HG02938 (cell line): ENCODE results near the gene CSRP1.
A peak's percentile ranks its signal among the peaks of the same experiment; 100 is the strongest.
"Not testable (repeated sequence)": the region's sequence is repeated elsewhere in the genome, so short reads cannot be mapped to it uniquely, and the experiment has no call there.

Experiments used
- ATAC-seq: cut with Tn5 transposase; IDR thresholded peaks from one replicate; pipeline ENCODE4 v1.9.1; 2021; ENCODE audit warnings: mild to moderate bottlenecking, moderate library complexity; ENCODE audit not compliant: unreplicated experiment

Gene CSRP1

DNA sequence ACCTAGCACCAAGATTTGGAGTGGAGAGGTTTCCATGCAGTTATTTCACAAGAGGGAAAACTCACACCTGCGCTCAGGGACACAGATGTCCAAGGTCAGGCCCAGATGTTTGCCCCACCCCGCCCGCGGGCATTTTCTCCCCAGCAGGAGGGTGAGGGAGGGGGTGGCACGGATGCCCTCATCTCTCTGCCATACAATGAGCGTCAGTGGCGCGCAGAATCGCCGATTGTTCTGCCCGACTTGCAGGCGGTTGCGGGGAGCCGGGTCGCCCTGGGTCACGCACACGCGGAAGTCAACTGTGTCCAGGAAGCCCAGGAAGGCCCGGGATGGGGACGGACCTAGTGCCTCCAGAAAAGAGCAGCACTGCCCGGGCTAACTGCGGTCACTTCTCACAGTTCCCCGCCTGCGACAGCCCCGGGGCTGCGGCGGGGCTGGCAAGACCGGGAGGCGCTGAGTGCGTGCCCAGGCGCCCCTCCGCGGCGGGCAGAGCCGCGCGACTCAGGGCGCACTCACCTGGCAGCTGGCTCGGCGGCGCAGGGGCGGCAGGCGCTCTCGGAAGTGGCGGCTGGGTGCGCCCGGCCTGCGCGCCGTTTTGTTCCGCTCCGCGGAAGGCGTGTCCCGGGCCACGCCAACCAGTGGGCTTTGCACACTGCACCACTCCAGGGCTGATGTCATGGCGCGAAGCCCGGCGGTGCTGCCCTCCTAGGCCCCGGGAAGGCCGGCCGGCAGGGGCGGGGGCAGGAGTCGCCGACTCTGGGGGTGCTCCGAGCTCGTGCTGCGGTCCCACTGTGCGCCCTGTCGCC is at the start of gene CSRP1:
Gene CSRP1 (minus strand): TSS at position 567 of the 803 bp plus-strand sequence. CDS start 10,820 bp downstream, outside the sequence.
- ATAC-seq, result peak; percentile 67

DNA sequence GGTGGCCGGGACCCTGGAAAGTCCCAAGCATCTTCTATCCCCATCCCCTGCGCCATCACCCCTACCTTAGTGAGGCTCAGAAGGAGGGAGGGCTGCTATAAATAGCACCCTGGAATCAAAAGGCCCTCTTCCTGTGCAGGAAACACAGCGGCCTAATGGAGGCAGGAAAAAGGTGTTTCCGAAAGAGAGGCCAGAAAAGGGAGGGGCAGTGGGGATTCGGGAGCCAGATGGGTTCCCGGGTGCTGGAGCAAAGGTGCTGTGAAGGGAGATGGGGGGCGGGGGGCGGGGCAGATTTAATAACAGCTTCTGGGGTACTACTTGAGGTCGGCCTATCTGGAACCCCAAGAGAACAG is 48.6 kb upstream of the CSRP1 start:
- ATAC-seq, result no peak

DNA sequence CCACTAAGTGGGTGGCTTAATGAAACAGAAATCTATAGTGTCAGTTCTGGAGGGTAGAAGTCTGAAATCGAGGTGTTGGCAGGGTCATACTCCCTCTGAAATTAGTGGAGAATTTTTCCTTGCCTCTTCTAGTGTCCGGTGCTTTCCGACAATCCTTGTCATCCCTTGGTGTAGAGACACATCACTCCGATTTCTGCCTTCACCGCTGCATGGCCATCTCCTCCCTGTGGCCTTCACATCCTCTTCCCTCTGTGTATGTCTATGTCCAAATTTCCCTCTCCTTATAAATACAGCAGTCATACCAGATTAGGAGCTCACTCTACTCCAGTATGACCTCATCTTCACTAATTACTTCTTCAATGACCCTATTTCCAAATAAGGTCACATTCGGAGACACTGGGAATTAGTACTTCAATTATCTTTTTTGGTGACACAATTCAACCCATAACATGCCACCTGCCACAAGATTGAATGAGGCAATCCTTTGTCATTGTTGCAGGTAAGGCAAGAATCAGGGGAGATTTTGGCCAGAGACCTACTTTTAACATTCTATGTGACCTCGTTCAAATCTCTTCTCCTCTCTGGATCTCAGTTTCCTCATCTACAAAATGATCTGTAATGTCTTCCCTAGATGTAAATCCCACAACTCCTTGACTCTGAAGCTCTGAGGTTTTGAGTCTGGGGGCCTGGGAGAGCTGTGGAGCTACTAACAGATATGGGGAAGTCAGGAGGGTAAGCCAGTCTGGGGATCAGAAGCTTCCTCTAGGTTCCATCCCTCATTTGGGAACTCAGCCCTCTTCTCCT is 48.1 kb upstream of the CSRP1 start:
- no peak for ATAC-seq

DNA sequence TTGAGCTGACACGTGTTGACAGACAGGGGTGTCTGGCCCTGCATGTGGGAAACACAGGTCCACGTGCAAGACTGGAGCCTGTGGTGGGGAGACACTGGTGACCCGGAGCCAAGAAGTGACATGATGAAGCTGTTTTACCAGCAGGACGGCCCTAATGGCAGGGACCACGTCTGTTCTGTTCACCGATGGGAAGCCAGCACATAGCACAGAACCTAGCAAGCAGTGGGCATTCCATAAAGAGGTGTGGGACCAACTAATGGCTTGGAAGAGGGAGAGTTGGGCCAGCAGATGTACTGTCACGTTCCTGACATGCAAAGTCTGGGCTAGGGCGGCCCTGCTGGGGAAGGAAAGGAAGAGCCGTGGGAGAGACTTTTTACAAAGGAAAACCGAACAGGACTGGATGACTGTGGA is 47.3 kb upstream of the CSRP1 start:
- ATAC-seq, result no peak

DNA sequence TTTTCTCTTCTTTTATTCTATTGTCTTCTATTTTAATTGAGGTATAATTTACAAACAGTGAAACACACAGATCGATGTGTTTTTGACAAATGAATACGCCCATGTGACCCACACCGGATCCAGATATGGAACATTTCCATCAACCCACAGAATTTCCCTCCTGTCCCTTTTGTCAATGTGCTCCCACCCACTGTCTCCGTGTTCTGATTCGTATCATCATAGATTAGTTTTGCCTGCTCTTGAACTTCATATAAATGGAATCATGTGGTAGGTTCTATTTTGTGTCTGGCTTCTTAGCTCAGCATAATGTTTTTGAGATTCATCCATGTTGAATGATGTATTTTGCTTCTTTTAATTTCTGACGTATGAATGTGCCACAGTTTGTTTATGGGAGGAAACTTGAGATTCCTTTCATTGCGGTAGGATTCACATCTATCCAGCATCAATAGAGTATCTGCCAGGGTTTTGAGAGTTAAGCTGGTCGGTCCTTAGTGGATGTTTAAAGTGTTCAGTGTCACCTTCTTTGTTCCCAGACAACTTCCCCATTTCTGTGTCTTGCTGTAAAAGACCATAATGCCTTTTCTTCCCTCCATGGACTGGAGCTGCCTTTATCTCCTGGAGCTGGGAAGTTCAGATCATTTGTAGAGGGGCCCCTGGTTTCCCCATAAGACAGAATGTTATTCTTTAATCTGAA is 46.7 kb upstream of the CSRP1 start:
- no peak for ATAC-seq

DNA sequence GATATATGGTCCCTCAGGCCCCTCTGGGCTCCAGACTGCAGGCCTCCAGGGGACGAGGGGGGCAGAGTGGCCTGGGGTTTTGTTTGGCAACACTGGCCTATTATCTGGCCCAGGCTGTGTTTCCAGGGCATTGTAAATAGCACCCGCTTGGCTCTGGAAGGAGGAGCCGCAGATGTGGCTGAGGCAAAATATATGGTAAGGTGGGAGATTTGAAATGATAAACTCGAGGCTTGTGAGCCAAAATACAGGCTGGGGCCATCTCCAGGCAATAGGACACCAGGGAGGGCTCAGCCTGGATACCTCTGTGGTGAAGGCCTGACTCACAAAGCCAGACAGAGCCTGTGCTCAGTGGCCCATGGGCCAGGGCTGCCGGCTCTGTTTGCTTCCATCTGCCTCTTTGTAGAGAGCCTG is 46.0 kb upstream of the CSRP1 start:
- no peak for ATAC-seq

DNA sequence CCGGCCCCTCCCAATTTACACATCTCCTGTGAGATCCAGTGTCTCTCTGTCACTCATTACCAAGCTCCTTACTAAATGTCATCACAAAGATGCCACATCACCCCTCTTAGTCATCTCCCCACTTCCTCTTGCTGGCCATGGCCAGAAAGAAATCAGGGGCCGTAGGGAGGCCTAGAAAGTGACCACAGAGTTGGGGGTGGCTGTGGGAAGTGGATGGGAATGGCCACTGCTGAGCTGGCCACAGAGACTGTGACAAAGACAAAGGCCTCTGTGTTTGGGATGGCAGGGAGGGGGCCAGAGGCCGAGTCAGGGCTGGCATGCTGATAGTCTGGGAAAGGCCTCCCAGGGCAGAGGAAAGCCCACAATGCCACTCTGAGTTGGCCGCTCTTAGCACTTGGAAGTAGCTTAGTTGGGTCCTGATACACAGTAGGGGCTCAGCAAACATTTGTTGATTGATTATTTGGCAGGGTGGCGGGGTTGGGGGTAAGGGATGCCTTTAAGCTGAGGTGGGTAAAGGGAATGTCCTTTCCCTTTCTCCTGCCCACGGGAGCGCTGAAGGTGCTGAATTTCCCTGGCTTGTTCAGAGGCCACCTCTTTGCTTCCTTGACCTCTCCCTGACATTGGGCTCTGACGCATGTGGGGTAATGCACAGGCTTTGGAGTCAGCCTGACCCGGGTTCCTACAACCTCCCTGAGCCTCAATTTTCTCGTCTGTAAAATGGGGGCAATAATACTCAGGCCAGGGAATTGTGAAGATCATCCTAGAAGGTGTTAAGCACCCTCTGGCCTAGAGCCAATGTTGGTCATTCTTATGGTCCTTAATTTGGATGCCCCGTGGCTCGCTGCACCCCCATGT is 45.2 kb upstream of the CSRP1 start:
- ATAC-seq, result no peak

DNA sequence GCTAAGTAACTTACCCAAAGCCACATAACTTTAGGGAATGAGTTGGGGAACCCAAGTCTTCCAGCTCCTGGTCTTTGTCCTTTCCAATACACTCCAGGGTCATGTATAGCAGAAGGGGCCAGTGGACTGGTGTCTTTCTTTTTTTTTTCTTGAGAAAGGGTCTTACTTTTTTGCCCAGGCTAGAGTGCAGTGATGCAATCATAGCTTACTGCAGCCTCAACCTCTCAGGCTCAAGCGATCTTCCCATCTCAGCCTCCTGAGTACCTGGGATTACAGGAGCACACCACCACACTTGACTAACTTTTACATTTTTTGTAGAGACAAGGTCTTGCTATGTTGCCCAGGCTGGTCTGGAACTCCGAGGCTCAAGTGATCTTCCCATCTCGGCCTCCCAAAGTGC is 44.2 kb upstream of the CSRP1 start:
- no peak for ATAC-seq

DNA sequence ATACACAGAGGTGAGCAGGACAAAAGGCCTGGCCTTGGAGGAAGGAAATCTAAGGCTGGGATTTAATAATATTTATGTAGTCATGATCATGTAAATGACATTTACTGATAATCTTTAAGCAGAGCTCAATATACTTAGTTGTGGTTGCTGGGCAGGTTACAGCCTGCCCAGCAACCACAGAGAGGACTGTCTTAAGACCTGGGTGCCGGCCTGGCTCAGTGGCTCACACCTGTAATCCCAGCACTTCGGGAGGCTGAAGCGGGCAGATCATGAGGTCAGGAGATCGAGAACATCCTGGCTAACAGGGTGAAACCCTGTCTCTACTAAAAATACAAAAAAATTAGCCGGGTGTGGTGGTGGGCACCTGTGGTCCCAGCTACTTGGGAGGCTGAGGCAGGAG is 42.6 kb upstream of the CSRP1 start:
- not testable (repeated sequence) for ATAC-seq

DNA sequence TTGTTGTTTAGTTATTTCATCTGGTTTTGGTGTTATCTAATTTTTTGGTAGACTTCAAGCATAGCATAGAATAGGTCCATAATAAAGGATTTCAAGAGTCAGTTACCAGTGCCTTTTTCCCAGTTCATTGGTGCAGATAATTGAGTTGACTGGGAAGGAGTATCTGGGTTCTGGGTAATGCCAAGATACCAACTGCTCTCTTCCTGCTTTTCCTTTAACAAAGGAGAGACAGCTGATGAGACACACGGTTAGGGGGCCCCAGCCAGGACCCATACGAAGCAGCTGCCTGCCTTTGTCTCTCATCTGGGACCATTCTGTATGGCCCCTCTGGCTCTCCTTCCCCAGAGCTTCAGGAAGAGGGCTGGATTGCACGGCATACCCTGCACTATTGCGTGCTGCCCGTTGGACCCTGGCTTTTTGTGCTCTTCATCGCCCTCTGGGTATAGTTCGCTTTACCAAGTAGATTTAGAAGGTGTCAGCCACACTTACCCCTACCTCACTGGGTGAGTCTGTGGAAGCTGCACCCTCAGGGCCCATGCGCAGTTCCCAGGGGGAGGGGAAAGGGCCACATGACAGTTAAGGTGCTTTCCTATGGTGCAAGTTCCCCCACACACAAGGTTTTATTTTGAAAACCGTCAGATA is 39.0 kb upstream of the CSRP1 start:
- ATAC-seq, result no peak

DNA sequence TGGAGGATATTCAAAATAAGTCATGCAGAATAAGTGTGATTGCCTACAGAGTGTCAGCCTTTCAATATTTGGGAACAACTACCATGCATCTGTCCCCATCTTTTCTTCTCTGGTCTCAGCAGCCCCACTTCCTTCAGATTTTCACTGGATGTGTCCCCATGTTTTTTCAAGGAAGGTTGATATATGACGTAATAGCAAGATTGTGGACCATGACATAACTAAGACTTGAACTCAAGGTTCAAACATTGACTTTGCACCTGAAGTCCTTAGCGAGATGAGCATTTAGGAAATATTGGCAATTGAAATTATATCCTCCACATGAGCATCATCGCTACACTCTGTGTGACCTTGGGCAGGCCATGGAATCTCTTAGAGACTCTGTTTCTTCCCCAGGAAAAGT is 37.8 kb upstream of the CSRP1 start:
- no peak for ATAC-seq

DNA sequence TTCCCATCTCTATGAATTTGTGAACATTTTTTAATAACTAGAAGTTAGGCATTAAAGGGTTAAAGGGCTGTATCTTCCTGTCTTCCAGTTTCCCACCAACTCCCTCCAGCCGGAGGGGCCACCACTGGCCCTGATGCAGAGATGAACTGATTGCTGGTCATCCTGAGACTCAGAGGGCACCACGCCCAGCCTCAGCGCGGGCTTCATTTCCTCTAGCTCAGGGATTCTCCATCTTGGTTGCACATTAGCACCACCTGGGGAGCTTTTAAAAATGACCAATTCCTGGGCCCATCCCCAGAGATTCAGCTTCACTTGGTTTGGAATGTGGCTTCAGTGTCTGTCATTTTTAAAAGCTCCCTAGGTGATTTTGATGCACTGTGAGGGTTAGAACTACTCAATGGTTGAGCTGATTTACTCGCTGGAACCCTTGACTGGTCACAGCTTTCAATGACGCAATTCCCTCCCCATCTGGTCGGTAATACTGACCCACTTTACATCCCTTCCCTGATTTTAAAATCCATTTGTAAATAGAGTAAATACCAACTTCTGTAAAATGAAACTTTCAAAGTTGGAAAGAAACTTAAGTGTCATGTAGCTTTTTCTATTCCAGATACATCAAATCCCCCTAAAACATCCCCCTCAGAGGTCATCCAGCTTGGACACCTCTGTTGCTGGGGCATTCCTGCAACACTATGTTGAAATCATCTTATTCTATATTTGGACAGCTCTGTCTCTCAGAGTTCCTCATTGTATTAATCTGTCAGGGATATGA is 37.1 kb upstream of the CSRP1 start:
- ATAC-seq, result no peak

DNA sequence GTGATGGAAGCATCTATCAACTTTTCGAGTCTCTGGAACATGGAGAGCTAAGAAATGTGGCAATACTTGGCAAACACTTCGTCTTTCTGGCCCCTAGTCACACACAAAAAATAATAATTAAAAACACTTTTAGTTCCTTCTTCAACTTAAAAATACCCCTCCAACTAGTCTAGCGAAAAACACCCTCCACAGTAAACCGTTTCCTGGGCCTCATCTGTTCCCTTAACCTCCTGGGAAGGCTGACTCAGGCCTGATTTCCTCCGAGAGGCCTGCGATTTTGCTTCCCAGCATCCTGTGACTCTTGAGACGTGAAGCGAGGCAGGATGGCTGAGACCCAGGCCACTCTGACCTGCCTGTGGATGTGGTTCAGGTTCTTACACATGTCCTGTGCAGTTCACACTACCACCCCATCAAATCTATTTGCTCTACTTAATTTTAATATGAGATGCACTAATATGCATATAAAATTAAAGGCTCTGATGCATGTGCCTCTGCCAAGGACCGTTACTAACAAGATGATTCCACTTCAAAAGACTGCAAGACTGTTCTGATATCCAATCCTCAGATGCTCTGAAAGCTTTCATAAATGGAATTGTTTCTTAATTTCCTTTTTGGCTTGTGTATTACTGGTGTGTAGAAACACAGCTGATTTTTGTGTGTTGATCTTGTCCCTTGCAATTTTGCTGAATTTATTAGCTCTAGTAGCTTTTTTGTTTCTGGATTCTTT is 35.5 kb upstream of the CSRP1 start:
- ATAC-seq, result no peak

DNA sequence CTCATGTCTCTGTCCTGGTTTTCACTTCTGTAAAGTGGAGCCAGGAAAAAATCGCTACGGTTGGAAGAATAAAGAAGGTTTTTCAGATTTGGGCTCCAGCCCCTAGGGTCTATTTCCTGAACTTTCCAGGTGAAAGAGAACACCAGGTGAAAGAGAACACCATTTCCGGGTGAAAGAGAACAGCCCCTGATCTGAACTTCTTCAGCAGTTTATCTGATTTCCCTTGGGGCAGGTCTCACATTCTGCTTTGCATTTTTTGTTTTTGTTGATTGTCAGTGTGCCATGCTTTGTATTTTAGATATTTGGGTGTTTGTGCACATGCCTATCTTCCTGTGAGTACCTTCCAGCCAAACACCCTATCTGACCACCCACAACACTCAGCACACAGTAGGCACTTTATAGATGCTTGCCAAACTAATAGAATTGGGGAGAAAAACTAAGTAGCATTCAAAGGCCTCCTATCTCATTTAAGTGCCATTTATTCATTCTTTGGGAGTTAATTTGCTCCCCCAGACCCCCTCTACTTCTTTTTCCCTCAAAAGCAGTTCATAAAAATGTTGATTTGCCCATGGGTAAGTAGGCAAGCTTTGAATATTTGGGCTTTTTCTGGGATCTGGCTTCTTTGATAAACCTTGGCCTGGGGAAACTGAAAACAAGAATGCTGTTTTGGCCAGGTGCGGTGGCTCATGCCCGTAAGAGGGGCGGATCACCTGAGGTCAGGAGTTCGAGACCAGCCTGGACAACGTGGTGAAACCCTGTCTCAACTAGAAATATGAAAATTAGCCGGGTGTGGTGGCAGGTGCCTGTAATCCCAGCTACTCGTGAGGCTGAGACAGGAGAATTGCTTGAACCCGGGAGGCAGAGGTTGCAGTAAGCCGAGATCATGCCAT is 34.2 kb upstream of the CSRP1 start:
- ATAC-seq, result no peak

DNA sequence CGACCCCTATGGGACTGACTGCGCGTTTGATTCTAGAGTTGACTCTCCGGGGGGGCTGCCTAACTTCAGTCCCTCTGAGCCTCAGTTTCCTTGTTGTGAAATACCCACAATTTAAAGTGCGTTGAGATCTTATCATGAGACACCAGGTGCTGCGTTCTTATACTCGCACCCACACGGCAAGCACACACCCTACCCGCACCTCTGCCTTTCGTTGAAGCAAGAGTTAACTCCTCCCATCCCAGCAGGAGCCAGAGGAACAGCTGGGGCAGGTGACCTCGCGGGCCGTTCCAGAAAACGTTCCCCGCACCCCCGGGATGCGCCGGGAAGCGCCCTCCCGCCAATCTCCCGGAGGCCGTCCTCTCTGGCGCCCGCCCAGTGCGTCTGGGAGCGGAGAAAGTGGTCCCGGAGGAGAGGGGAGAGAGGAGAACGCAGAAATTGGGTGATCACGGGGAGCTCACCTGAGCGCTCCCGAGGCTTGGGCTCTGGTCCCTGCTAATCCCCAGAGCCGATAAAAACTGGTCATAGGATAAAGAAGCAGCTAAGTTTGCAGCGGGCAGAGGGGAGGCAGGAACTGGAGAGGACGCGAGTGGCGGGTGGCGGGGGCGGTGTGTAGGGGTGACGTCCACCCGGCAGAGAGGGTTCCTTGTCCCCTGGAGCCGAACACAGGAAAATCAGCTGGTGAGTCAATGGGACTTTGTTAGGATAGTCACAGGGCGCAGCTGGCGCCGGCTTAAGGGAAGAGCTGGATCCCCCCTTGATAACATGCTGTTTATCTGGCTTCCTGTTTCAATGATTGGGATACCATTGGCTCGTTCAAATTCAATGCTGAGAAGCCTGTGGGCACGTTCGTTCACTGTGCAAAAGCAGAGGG is 32.9 kb upstream of the CSRP1 start:
- ATAC-seq, result no peak

DNA sequence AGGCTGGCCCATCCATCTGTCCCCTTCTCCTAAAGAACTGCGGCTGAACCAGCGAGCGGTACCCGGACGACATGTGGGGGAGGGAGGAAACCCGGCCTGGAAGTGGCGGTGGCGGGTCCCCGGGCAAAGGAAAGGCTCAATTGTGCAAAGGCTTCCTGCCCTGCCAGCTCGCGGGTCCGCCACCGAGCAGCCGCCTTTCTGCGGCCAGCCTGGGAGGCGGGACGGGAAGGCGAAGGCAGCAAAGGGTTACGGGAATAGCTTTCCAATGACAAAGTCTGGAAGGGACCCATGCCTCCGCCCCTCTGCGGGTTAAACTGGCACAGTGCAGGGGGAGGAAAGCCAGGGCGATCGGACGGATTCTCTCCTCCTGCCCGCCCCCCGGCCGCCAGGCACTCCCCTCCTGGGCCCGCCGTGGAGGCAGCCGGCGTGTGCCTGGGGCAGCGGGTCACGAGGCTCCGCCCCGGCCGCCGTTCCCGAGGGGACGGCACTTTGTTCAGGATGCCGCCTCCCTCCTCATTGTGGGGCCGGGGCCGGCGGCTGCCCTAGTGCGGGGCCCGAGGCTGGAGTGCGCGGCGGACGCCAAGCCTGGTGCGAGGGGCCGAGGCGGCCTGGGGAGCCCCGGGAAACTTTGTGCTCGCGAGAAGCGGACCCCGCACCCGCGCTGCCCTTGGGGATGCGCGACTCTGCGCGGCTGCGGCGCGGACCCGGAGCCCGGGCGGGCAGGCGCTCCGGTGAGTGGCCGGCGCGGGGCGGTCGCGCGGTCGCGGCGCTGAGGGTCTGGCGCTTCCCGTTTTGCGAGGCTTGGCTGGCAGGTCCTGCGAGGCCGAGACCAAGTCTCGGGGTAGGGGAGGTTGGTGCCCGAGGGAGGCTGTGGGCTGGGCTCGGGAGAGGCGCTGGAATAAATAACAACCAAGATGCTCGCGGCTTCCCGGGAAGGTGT is 32.0 kb upstream of the CSRP1 start, which contains the start of gene NAV1:
Gene NAV1 (plus strand): TSS at position 516 of the 940 bp plus-strand sequence. CDS start 83,758 bp downstream, outside the sequence.
- ATAC-seq, result no peak
